ENCODE results near the gene HCN2.

DNA sequence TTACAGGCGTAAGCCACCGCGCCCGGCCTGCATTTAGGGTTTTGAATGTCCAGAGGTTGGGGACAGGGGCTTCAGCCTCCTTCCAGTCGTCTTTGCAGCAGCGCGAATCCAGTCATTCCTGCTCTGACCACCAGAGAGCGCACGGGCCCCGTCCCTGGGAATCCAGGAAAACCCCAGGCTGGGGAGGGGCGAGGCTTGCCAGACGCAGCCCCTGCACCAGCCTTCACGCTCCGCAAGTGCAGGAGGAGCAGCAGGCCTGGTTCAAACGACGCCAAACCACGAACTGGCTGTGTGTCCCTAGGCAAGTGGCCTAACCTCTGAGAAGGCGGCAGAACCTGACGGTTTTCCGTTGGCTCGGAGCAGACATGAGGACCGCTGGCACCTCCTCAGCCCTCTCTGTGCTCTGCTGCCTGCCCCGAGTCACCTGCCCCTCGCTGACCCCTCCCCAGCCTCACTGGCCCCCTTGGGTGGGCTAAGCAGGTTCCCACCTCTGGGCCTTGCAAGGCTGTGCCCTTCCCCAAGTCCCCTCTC, 75.3 kb downstream of the HCN2 start:
- TF ChIP-seq EZH2phosphoT487 (IDR thresholded peaks at IDR 0.05; ENCODE audit: borderline replicate concordance, low read depth, low read length) = no peak
- TF ChIP-seq, protein P1, sequence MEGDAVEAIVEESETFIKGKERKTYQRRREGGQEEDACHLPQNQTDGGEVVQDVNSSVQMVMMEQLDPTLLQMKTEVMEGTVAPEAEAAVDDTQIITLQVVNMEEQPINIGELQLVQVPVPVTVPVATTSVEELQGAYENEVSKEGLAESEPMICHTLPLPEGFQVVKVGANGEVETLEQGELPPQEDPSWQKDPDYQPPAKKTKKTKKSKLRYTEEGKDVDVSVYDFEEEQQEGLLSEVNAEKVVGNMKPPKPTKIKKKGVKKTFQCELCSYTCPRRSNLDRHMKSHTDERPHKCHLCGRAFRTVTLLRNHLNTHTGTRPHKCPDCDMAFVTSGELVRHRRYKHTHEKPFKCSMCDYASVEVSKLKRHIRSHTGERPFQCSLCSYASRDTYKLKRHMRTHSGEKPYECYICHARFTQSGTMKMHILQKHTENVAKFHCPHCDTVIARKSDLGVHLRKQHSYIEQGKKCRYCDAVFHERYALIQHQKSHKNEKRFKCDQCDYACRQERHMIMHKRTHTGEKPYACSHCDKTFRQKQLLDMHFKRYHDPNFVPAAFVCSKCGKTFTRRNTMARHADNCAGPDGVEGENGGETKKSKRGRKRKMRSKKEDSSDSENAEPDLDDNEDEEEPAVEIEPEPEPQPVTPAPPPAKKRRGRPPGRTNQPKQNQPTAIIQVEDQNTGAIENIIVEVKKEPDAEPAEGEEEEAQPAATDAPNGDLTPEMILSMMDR (conservative IDR thresholded peaks at IDR 0.05; ENCODE audit: low read length) = peak; percentile 85

Measured in OCI-LY7 (cell line).